PFSK-1 (cell line): ENCODE measurements around the gene VIPAS39.

Source experiments
- REST ChIP-seq, 2 experiments: IDR thresholded peaks; 2 replicates each; pipeline versions ENCODE4 v1.6.1 to v1.8.0; 2011 to 2012; ENCODE audit warnings: low read depth in 2 of 2, low read length in 2 of 2, control low read depth in 1 of 2, inconsistent platforms in 1 of 2, mild to moderate bottlenecking in 1 of 2, moderate library complexity in 1 of 2; ENCODE audit not compliant: insufficient read depth in 1 of 2
- SIN3A ChIP-seq: IDR thresholded peaks from 2 replicates; pipeline ENCODE4 v1.6.1; 2012; ENCODE audit warnings: mild to moderate bottlenecking, low read length, moderate library complexity, borderline replicate concordance; ENCODE audit not compliant: insufficient read depth

DNA sequence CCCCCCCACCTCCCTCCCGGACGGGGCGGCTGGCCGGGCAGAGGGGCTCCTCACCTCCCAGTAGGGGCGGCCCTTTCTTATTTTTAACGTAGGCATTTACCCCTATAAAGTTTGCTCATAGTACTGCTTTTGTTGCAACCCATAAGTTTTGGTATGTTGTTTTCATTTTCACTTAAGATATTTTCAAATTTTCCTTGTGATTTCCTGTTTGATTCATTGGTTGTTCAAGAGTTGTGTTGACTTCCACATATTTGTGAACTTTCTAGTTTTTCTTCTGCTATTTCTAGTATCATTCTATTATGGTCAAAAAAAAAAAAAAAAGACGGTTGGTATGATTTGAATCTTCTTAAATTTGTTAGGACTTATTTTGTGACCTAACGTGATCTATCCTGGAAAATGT lies 40.6 kb downstream of the VIPAS39 start:
- TF ChIP-seq SIN3A = no peak
- TF ChIP-seq REST (IDR thresholded peaks at IDR 0.05; ENCODE audit: insufficient read depth in 1 of 2, low read depth in 2 of 2, low read length in 2 of 2) = no peak
